Fibroblast of lung (primary cell): ENCODE results near the gene RSPO1. TPM values are rescaled to one million over a fixed set of nuclear protein-coding genes. Genes with fewer than 3 reads are reported as not detected.
"Not testable (repeated sequence)": the region's sequence is repeated elsewhere in the genome, so short reads cannot be mapped to it uniquely, and the experiment has no call there.

Experiments
- DNase-seq, 2 donors: peaks; one replicate each; pipeline versions ENCODE4 v3.0.0 to v3.0.0-alpha.2; 2010; ENCODE audit warnings: low read depth in 2 of 2
- H2AFZ ChIP-seq: 2 replicates; pipeline ENCODE4 v1.5.1; 2012; ENCODE audit warnings: low read length, control low read depth, inconsistent platforms
- H3K27ac ChIP-seq: 2 replicates; pipeline ENCODE4 v1.5.1; 2011; ENCODE audit warnings: low read length, control low read depth; ENCODE audit not compliant: insufficient read depth
- H3K27me3 ChIP-seq: 2 replicates; pipeline ENCODE4 v1.5.1; 2011; ENCODE audit warnings: mild to moderate bottlenecking, low read length; ENCODE audit not compliant: control insufficient read depth, insufficient read depth
- H3K36me3 ChIP-seq: 2 replicates; pipeline ENCODE4 v1.5.1; 2011; ENCODE audit warnings: low read length; ENCODE audit not compliant: control insufficient read depth, insufficient read depth
- H3K4me1 ChIP-seq: 2 replicates; pipeline ENCODE4 v1.5.1; 2011; ENCODE audit warnings: low read length; ENCODE audit not compliant: control insufficient read depth, insufficient read depth; ENCODE audit errors: extremely low read depth
- H3K4me2 ChIP-seq: 2 replicates; pipeline ENCODE4 v1.5.1; 2011; ENCODE audit warnings: low read length, control low read depth; ENCODE audit not compliant: insufficient read depth; ENCODE audit errors: extremely low read depth
- H3K4me3 ChIP-seq, 4 experiments: fragments of 200-600 bp in 1 of 4; sonication (generic) in 1 of 4; replicated peaks in 1 of 4; 2 replicates each; pipeline ENCODE4 v1.5.1; 2011 to 2016; ENCODE audit warnings: low read length in 4 of 4, low read depth in 3 of 4, mild to moderate bottlenecking in 3 of 4, control low read depth in 2 of 4, inconsistent platforms in 1 of 4, mixed read lengths in 1 of 4; ENCODE audit not compliant: insufficient read depth in 1 of 4; ENCODE audit errors: control extremely low read depth in 1 of 4
- H3K79me2 ChIP-seq: 2 replicates; pipeline ENCODE4 v1.5.1; 2012; ENCODE audit warnings: mild to moderate bottlenecking, low read length, inconsistent platforms; ENCODE audit not compliant: control insufficient read depth, insufficient read depth
- H3K9ac ChIP-seq: 2 replicates; pipeline ENCODE4 v1.5.1; 2011; ENCODE audit warnings: mild to moderate bottlenecking, low read length, control low read depth; ENCODE audit not compliant: insufficient read depth
- H3K9me3 ChIP-seq: 2 replicates; pipeline ENCODE4 v1.5.1; 2012; ENCODE audit warnings: low read depth, low read length; ENCODE audit not compliant: control insufficient read depth, insufficient read depth
- H4K20me1 ChIP-seq: 2 replicates; pipeline ENCODE4 v1.5.1; 2011; ENCODE audit warnings: low read length; ENCODE audit not compliant: control insufficient read depth, insufficient read depth; ENCODE audit errors: extremely low read depth
- EZH2 ChIP-seq: IDR thresholded peaks from 2 replicates; pipeline ENCODE4 v1.5.1; 2012; ENCODE audit warnings: low read length, control low read depth, mild to moderate bottlenecking; ENCODE audit errors: missing control alignments
- polyA minus RNA-seq: library from RNA; depleted of rRNA, polyadenylated mRNA; stranded (reverse); fragments of >200 nt; gene quantifications from 2 replicates; pipeline ENCODE4 v1.2.3, GENCODE V29; 2011; ENCODE audit warnings: low replicate concordance
- polyA plus RNA-seq, 2 donors: library from polyadenylated mRNA; depleted of rRNA in 1 of 2; stranded (reverse) in 1 of 2; unstranded in 1 of 2; fragments of >200 nt; gene quantifications; 2 replicates each; pipeline ENCODE4 v1.2.1, GENCODE V29; 2011 to 2012; ENCODE audit warnings: missing spikeins in 1 of 2
- total RNA-seq: library from RNA; depleted of rRNA; stranded (reverse); fragments of >200 nt; gene quantifications from 2 replicates; pipeline ENCODE4 v1.2.1, GENCODE V29; 2014
- TF ChIP-seq, protein P1 (sequence below), 2 donors: IDR thresholded peaks in 1 of 2; conservative IDR thresholded peaks in 1 of 2; 1 replicate in 1 of 2; 2 replicates in 1 of 2; pipeline ENCODE4 v1.5.1; 2011 to 2012; ENCODE audit warnings: low read length in 2 of 2, control low read depth in 1 of 2, inconsistent platforms in 1 of 2, low read depth in 1 of 2, mild to moderate bottlenecking in 1 of 2

Gene RSPO1, protein sequence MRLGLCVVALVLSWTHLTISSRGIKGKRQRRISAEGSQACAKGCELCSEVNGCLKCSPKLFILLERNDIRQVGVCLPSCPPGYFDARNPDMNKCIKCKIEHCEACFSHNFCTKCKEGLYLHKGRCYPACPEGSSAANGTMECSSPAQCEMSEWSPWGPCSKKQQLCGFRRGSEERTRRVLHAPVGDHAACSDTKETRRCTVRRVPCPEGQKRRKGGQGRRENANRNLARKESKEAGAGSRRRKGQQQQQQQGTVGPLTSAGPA
- total RNA-seq (0.26 and 0.50 TPM in 2 replicates), polyA plus RNA-seq (0.08 and 0.15 TPM in 2 replicates), polyA minus RNA-seq (not detected in 2 replicates)
- polyA plus RNA-seq (2012), result 0.05 and 0.14 TPM in 2 replicates

DNA sequence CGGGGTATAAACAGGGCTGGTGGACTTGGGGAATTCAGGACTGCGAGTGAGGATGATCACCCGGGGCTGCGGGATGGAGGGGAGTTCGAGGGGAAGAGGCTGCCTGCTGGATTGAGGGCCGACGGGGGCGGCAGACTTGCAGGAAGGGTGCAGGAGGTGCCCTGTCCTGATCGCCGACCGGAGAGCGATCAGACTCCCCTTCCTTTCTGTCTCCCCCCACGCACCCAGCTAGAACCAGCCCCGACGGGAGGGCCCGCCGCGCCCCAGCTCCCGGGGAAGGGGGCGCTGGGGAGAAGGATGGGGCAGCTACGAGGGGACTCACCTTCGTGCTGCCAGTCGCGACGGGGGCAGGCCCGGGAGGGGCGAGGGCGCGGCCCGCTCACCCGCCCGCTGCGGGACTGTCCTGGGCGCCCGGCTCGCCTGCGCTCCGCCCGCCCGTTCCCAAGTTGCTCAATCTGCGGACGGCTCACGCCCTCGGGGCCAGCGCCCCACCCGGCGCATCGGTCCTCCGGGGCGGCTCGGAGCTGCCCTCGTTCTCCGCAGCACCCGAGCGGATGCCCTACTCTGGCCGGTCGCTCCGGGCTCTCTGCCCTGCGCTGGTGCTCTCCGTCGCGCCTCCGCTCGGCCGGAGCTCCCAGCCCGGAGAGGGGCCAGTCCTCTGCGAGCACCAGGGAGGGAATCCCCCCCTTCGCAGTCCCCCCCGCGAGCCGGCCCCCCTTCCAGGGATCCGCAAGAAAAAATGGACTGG is at the start of gene RSPO1:
Gene RSPO1 (minus strand): TSS at position 649 of the 748 bp plus-strand sequence. CDS start 5,231 bp downstream, outside the sequence.
- Histone ChIP-seq H3K27ac (no peak within 1 kb of the TSS), H4K20me1 (no peaks in the 10 kb centered on the region), H3K4me1 (no peaks in the 10 kb centered on the region), H3K79me2 (no peaks in the 10 kb centered on the region), H3K9me3 (no peaks in the 10 kb centered on the region), H3K4me3 (peak within 1 kb of the TSS in 1 of 4 experiments; percentile 47), H3K36me3 (no peaks in the 10 kb centered on the region), H3K27me3 (peaks cover 62% of the 10 kb centered on the region), H2AFZ (no peak within 1 kb of the TSS), H3K4me2 (no peak within 1 kb of the TSS), H3K9ac (no peak within 1 kb of the TSS)
- TF ChIP-seq EZH2, result peak; percentile 98
- TF ChIP-seq, protein P1, sequence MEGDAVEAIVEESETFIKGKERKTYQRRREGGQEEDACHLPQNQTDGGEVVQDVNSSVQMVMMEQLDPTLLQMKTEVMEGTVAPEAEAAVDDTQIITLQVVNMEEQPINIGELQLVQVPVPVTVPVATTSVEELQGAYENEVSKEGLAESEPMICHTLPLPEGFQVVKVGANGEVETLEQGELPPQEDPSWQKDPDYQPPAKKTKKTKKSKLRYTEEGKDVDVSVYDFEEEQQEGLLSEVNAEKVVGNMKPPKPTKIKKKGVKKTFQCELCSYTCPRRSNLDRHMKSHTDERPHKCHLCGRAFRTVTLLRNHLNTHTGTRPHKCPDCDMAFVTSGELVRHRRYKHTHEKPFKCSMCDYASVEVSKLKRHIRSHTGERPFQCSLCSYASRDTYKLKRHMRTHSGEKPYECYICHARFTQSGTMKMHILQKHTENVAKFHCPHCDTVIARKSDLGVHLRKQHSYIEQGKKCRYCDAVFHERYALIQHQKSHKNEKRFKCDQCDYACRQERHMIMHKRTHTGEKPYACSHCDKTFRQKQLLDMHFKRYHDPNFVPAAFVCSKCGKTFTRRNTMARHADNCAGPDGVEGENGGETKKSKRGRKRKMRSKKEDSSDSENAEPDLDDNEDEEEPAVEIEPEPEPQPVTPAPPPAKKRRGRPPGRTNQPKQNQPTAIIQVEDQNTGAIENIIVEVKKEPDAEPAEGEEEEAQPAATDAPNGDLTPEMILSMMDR (conservative IDR thresholded peaks at IDR 0.05 in 1 of 2, IDR thresholded peaks at IDR 0.05 in 1 of 2; ENCODE audit: low read depth in 1 of 2, low read length in 2 of 2), result no peak
- DNase-seq, result peak; percentile 15 to 20

DNA sequence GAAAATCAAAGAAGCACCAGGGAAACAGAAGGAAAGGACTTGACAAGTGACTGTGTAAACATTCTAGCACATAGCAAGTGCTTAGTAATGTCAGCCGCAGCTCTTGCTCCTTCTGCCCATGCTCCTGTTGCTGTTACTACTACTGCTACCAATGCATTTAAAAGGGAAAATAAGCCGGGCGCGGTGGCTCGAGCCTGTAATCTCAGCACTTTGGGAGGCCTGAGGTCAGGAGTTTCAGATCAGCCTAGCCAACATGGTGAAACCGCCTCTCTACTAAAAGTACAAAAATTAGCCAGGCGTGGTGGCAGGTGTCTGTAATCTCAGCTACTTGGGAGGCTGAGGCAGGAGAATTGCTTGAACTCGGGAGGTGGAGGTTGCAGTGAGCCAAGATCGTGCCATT is 49.5 kb upstream of the RSPO1 start:
- not testable (repeated sequence) for H4K20me1 ChIP-seq, H3K27ac ChIP-seq

DNA sequence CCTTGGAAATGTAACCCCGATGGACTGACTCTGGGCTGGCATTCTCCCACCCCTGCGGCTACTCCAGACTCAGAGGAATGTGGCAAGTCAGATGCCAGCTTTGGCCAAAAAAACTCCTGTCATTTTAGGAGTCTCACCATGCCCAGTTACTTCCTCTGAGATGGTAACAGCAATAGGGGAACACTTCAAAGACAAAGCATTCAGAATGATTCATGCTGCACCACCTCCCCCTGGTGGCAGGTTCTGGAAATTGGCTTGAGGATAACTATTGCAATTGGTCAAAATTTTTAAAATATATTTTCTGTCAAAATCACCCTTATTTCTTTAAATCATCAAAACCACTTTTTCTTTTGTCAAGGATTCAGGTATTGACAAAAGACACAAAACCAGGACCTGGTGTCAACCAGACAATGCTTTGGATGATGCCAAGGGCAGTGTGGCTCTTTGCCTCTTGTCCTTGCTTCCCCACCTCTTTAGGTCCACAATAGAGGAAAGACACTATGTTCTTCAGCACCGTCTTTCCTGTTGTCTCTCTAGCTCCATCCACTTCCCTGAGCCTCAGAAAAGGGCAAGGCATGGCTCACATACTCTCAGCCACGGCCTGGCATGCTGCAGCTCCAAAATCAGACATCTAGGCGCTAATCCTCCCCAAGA is 47.8 kb upstream of the RSPO1 start:
- TF ChIP-seq, protein P1 (conservative IDR thresholded peaks at IDR 0.05 in 1 of 2, IDR thresholded peaks at IDR 0.05 in 1 of 2; ENCODE audit: low read depth in 1 of 2, low read length in 2 of 2), result peak; percentile 78 to 88
- TF ChIP-seq EZH2, result no peak
- Histone ChIP-seq H3K27ac (no peak overlapping the region), H3K9me3 (no peaks in the 10 kb centered on the region), H2AFZ (no peak overlapping the region), H3K79me2 (no peaks in the 10 kb centered on the region), H3K36me3 (peaks cover 12% of the 10 kb centered on the region), H3K4me2 (no peak overlapping the region), H3K27me3 (no peaks in the 10 kb centered on the region), H3K4me3 (no peak overlapping the region), H3K9ac (no peak overlapping the region), H4K20me1 (no peaks in the 10 kb centered on the region), H3K4me1 (no peaks in the 10 kb centered on the region)
- DNase-seq, result peak; percentile 41 to 72

More for the DNA sequence above, 49.5 kb upstream of the RSPO1 start:
- not testable (repeated sequence) for H3K4me3 ChIP-seq, H3K4me2 ChIP-seq, H3K27me3 ChIP-seq, H3K79me2 ChIP-seq, DNase-seq, H3K9ac ChIP-seq, H3K9me3 ChIP-seq, H2AFZ ChIP-seq, H3K4me1 ChIP-seq
- H3K36me3 ChIP-seq, result peaks cover 12% of the 10 kb centered on the region
